Caco-2 (cell line): ENCODE measurements around the gene CDH13. TPM values are rescaled to one million over a fixed set of nuclear protein-coding genes. Genes with fewer than 3 reads are reported as not detected.

Experiments
- BruUV-seq: library from RNA; stranded (reverse); fragments of 400-500 nt; replicated peaks from 2 replicates; lab custom pipeline; 2021; lab: Mats Ljungman, UMichigan
- CTCF ChIA-PET: fragments of 300-600 bp; sonication (Branson Sonifier 250); formaldehyde crosslinking; loops from one replicate; lab custom pipeline; 2022; ENCODE audit warnings: antibody characterized with exemption; lab: Charles Lee
- POLR2A ChIA-PET: fragments of 300-600 bp; sonication (Branson Sonifier 250); formaldehyde crosslinking; loops from one replicate; lab custom pipeline; 2022; ENCODE audit warnings: antibody characterized with exemption; lab: Charles Lee
- DNase-seq, 2 experiments: peaks; one replicate each; pipeline versions ENCODE4 v3.0.0 to v3.0.0-alpha.2; 2020 to 2022
- H3K27me3 ChIP-seq: replicated peaks from 2 replicates; pipeline ENCODE4 v1.6.0; 2011; ENCODE audit warnings: low read length; ENCODE audit not compliant: control insufficient read depth, insufficient read depth
- H3K36me3 ChIP-seq: 2 replicates; pipeline ENCODE4 v1.5.1; 2011; ENCODE audit warnings: low read length; ENCODE audit not compliant: control insufficient read depth, insufficient read depth
- H3K4me1 ChIP-seq: fragments of 250-450 bp; sonication (Bioruptor Pico); 2 replicates; pipeline ENCODE4 v1.5.1; 2020; ENCODE audit warnings: mild to moderate bottlenecking
- H3K4me3 ChIP-seq: 2 replicates; pipeline ENCODE4 v1.5.1; 2011; ENCODE audit warnings: low read depth, mild to moderate bottlenecking, control low read depth, low read length
- H3K9me3 ChIP-seq: fragments of 250-450 bp; sonication (Bioruptor Pico); 2 replicates; pipeline ENCODE4 v1.5.1; 2020; ENCODE audit warnings: mild to moderate bottlenecking, moderate library complexity
- H3K27ac Mint-ChIP-seq: one replicate; pipeline ENCODE4 v1.8.0; 2022; ENCODE audit warnings: mixed read lengths; ENCODE audit not compliant: unreplicated experiment
- H3K27me3 Mint-ChIP-seq: one replicate; pipeline ENCODE4 v1.8.0; 2022; ENCODE audit warnings: mixed read lengths; ENCODE audit not compliant: insufficient read depth, unreplicated experiment
- H3K36me3 Mint-ChIP-seq: one replicate; pipeline ENCODE4 v1.8.0; 2022; ENCODE audit warnings: mild to moderate bottlenecking, mixed read lengths; ENCODE audit not compliant: insufficient read depth, unreplicated experiment
- H3K4me1 Mint-ChIP-seq: one replicate; pipeline ENCODE4 v1.8.0; 2022; ENCODE audit warnings: low read depth, mixed read lengths; ENCODE audit not compliant: unreplicated experiment
- H3K4me3 Mint-ChIP-seq: one replicate; pipeline ENCODE4 v1.8.0; 2022; ENCODE audit warnings: mild to moderate bottlenecking, moderate library complexity, mixed read lengths; ENCODE audit not compliant: unreplicated experiment
- H3K9me3 Mint-ChIP-seq: one replicate; pipeline ENCODE4 v1.8.0; 2022; ENCODE audit warnings: mixed read lengths; ENCODE audit not compliant: unreplicated experiment
- intact Hi-C: fragments of 100-400 bp; cut with micrococcal nuclease; formaldehyde crosslinking; loops from one replicate; pipeline ENCODE4 v1.10.0; 2022; ENCODE audit not compliant: unreplicated experiment
- total RNA-seq: library from RNA; stranded (reverse); gene quantifications from 2 replicates; pipeline ENCODE4 v1.2.3, GENCODE V29; 2022
- TF ChIP-seq, protein P1 (sequence below), 2 experiments: fragments of 200-600 bp in 1 of 2; IDR thresholded peaks; 1 replicate in 1 of 2; 2 replicates in 1 of 2; pipeline versions ENCODE4 v1.5.1 to v1.8.0; 2011 to 2022; ENCODE audit warnings: antibody characterized with exemption in 1 of 2, control low read depth in 1 of 2, inconsistent platforms in 1 of 2, low read depth in 1 of 2, low read length in 1 of 2, mild to moderate bottlenecking in 1 of 2, moderate library complexity in 1 of 2; ENCODE audit not compliant: insufficient read depth in 1 of 2, severe bottlenecking in 1 of 2, unreplicated experiment in 1 of 2

CDH13 gene
- total RNA-seq, 1 experiment from 2014 or later: 2.2 TPM

GRCh38 chr16:83318390-83318789, 691.6 kb downstream of the CDH13 start:
- H3K36me3 Mint-ChIP-seq: no peaks in the 10 kb centered on the region
- Histone ChIP-seq H3K4me3 (no peak overlapping the region), H3K9me3 (no peaks in the 10 kb centered on the region), H3K36me3 (no peaks in the 10 kb centered on the region), H3K4me1 (no peaks in the 10 kb centered on the region), H3K27me3 (0 out of 2 replicates have a peak, but pooled peaks cover 2% of the 10 kb centered on the region)
- H3K27me3 Mint-ChIP-seq: peaks cover 37% of the 10 kb centered on the region
- DNase-seq: no peak
- ChIA-PET POLR2A (no interaction called here), CTCF (no interaction called here)
- intact Hi-C loops: no loop called here
- H3K9me3 Mint-ChIP-seq: no peaks in the 10 kb centered on the region
- TF ChIP-seq, protein P1, sequence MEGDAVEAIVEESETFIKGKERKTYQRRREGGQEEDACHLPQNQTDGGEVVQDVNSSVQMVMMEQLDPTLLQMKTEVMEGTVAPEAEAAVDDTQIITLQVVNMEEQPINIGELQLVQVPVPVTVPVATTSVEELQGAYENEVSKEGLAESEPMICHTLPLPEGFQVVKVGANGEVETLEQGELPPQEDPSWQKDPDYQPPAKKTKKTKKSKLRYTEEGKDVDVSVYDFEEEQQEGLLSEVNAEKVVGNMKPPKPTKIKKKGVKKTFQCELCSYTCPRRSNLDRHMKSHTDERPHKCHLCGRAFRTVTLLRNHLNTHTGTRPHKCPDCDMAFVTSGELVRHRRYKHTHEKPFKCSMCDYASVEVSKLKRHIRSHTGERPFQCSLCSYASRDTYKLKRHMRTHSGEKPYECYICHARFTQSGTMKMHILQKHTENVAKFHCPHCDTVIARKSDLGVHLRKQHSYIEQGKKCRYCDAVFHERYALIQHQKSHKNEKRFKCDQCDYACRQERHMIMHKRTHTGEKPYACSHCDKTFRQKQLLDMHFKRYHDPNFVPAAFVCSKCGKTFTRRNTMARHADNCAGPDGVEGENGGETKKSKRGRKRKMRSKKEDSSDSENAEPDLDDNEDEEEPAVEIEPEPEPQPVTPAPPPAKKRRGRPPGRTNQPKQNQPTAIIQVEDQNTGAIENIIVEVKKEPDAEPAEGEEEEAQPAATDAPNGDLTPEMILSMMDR (IDR thresholded peaks at IDR 0.05; ENCODE audit: insufficient read depth in 1 of 2, low read depth in 1 of 2, low read length in 1 of 2, severe bottlenecking in 1 of 2, unreplicated experiment in 1 of 2): no peak
- H3K27ac Mint-ChIP-seq: no peak overlapping the region
- no peaks in the 10 kb centered on the region for H3K4me1 Mint-ChIP-seq
- H3K4me3 Mint-ChIP-seq: no peak overlapping the region
- BruUV-seq: no TSS peak

- ChIA-PET POLR2A (no interaction called here), CTCF (no interaction called here)
- Mint-ChIP-seq H3K27ac (no peak overlapping the region), H3K4me3 (no peak overlapping the region), H3K27me3 (peaks cover 20% of the 10 kb centered on the region), H3K9me3 (no peaks in the 10 kb centered on the region), H3K36me3 (no peaks in the 10 kb centered on the region), H3K4me1 (no peaks in the 10 kb centered on the region)
- H3K27me3 ChIP-seq: no peaks in the 10 kb centered on the region
- H3K4me3 ChIP-seq: no peak overlapping the region
- no peaks in the 10 kb centered on the region for H3K36me3 ChIP-seq
- intact Hi-C loops: no loop called here
- no peaks in the 10 kb centered on the region for H3K4me1 ChIP-seq
- TF ChIP-seq, protein P1 (IDR thresholded peaks at IDR 0.05; ENCODE audit: insufficient read depth in 1 of 2, low read depth in 1 of 2, low read length in 1 of 2, severe bottlenecking in 1 of 2, unreplicated experiment in 1 of 2): no peak
- no TSS peak for BruUV-seq
- H3K9me3 ChIP-seq: no peaks in the 10 kb centered on the region
- no peak for DNase-seq
These were observed 702.2 kb downstream of the CDH13 start for GRCh38 chr16:83328936-83329335.

- no peaks in the 10 kb centered on the region for H3K9me3 ChIP-seq
- H3K4me3 Mint-ChIP-seq: no peak overlapping the region
- TF ChIP-seq, protein P1 (IDR thresholded peaks at IDR 0.05; ENCODE audit: insufficient read depth in 1 of 2, low read depth in 1 of 2, low read length in 1 of 2, severe bottlenecking in 1 of 2, unreplicated experiment in 1 of 2): no peak
- DNase-seq: no peak
- no peaks in the 10 kb centered on the region for H3K27me3 ChIP-seq
- no peak overlapping the region for H3K27ac Mint-ChIP-seq
- CTCF ChIA-PET: no interaction called here
- no peaks in the 10 kb centered on the region for H3K4me1 Mint-ChIP-seq
- intact Hi-C loops: no loop called here
- no peak overlapping the region for H3K4me3 ChIP-seq
- no peaks in the 10 kb centered on the region for H3K36me3 ChIP-seq
- no peaks in the 10 kb centered on the region for H3K4me1 ChIP-seq
- H3K9me3 Mint-ChIP-seq: no peaks in the 10 kb centered on the region
- H3K36me3 Mint-ChIP-seq: no peaks in the 10 kb centered on the region
- H3K27me3 Mint-ChIP-seq: peaks cover 16% of the 10 kb centered on the region
- BruUV-seq: no TSS peak
- POLR2A ChIA-PET: no interaction called here
These were observed 702.7 kb downstream of the CDH13 start for GRCh38 chr16:83329441-83329840.
